DMS 273 (cell line): ENCODE measurements around the gene CIAO2B.
"Not testable (repeated sequence)": the region's sequence is repeated elsewhere in the genome, so short reads cannot be mapped to it uniquely, and the experiment has no call there.

Source experiments
- DNase-seq: peaks from one replicate; lab custom pipeline; 2025; ENCODE audit not compliant: unreplicated experiment; lab: John Stamatoyannopoulos, UW

CIAO2B gene

GRCh38 chr16:66904846-66905632 is 29.2 kb downstream of the CIAO2B start:
- no peak for DNase-seq

- no peak for DNase-seq
Observed at GRCh38 chr16:66904428-66904845, 29.8 kb downstream of the CIAO2B start.

- no peak for DNase-seq
Observed at GRCh38 chr16:66903544-66904427, 30.4 kb downstream of the CIAO2B start.

- DNase-seq = no peak
Observed at GRCh38 chr16:66902648-66903543, 31.3 kb downstream of the CIAO2B start.

- DNase-seq = no peak
Observed at GRCh38 chr16:66901626-66902025, 32.6 kb downstream of the CIAO2B start.

- DNase-seq = peak; percentile 61
Observed at GRCh38 chr16:66900721-66901441, 33.3 kb downstream of the CIAO2B start.

- DNase-seq = peak; percentile 96
Observed at GRCh38 chr16:66899945-66900710, 34.1 kb downstream of the CIAO2B start.

- peak; percentile 48 for DNase-seq
Observed at GRCh38 chr16:66899310-66899944, 34.8 kb downstream of the CIAO2B start.

- no peak for DNase-seq
Observed at GRCh38 chr16:66898933-66899309, 35.3 kb downstream of the CIAO2B start.

GRCh38 chr16:66898207-66898606 is 36.0 kb downstream of the CIAO2B start:
- peak; percentile 29 for DNase-seq

GRCh38 chr16:66896682-66897081 is 37.5 kb downstream of the CIAO2B start:
- DNase-seq = not testable (repeated sequence)

GRCh38 chr16:66895999-66896398 is 38.2 kb downstream of the CIAO2B start:
- no peak for DNase-seq

- DNase-seq = no peak
Observed at GRCh38 chr16:66895689-66895979, 38.6 kb downstream of the CIAO2B start.

GRCh38 chr16:66894948-66895688 is 39.1 kb downstream of the CIAO2B start:
- peak; percentile 88 for DNase-seq

GRCh38 chr16:66894055-66894454 is 40.1 kb downstream of the CIAO2B start:
- no peak for DNase-seq

GRCh38 chr16:66891797-66892196 is 42.4 kb downstream of the CIAO2B start:
- no peak for DNase-seq

- DNase-seq = no peak
Observed at GRCh38 chr16:66891360-66891759, 42.8 kb downstream of the CIAO2B start.

- no peak for DNase-seq
Observed at GRCh38 chr16:66890799-66891198, 43.4 kb downstream of the CIAO2B start.

- no peak for DNase-seq
Observed at GRCh38 chr16:66889622-66890021, 44.6 kb downstream of the CIAO2B start.
